B cell (primary cell): ENCODE results near the gene FCN1. TPM values are rescaled to one million over a fixed set of nuclear protein-coding genes. Genes with fewer than 3 reads are reported as not detected.

Experiments used
- ATAC-seq: fragments of 200-7000 bp; cut with Tn5 transposase; one replicate; pipeline ENCODE4 v1.10.0; 2021; ENCODE audit warnings: low read depth, mild to moderate bottlenecking, moderate number of reproducible peaks, moderate library complexity
- CTCF ChIA-PET: fragments of 350-600 bp; sonication (Branson Sonifier 250); formaldehyde crosslinking; loops from one replicate; lab custom pipeline; 2021; ENCODE audit warnings: antibody characterized with exemption, inconsistent platforms; lab: Charles Lee
- POLR2A ChIA-PET: fragments of 350-600 bp; sonication (Branson Sonifier 250); formaldehyde crosslinking; loops from one replicate; lab custom pipeline; 2021; ENCODE audit warnings: antibody characterized with exemption; lab: Charles Lee
- DNase-seq: peaks from one replicate; pipeline ENCODE4 v3.0.0; 2013
- H2AFZ ChIP-seq: 2 replicates; pipeline ENCODE4 v1.6.1; 2012; ENCODE audit warnings: mild to moderate bottlenecking, low read depth, low read length; ENCODE audit not compliant: insufficient read depth, poor library complexity, severe bottlenecking
- H3K27ac ChIP-seq, 2 donors: 1 replicate in 1 of 2; 2 replicates in 1 of 2; pipeline ENCODE4 v1.5.1; 2012 to 2013; ENCODE audit warnings: low read length in 2 of 2, mild to moderate bottlenecking in 2 of 2, moderate library complexity in 1 of 2
- H3K27me3 ChIP-seq, 4 experiments: fragments of 200-600 bp in 1 of 4; sonication (generic) in 1 of 4; replicated peaks in 1 of 4; 1 replicate in 2 of 4; 2 replicates in 2 of 4; pipeline versions ENCODE4 v1.6.1 to v1.7.0; 2013 to 2016; ENCODE audit warnings: low read length in 3 of 4, mild to moderate bottlenecking in 2 of 4, mixed read lengths in 1 of 4, moderate library complexity in 1 of 4; ENCODE audit not compliant: insufficient read depth in 4 of 4, control insufficient read depth in 3 of 4; ENCODE audit errors: control extremely low read depth in 1 of 4
- H3K36me3 ChIP-seq, 2 experiments: replicated peaks in 1 of 2; 1 replicate in 1 of 2; 2 replicates in 1 of 2; pipeline versions ENCODE4 v1.6.1 to v1.7.1; 2013; ENCODE audit warnings: low read length in 1 of 2; ENCODE audit not compliant: insufficient read depth in 2 of 2, control insufficient read depth in 1 of 2; ENCODE audit errors: control extremely low read depth in 1 of 2, extremely low read depth in 1 of 2
- H3K4me1 ChIP-seq, 2 donors: fragments of 200-600 bp in 1 of 2; sonication (generic) in 1 of 2; 1 replicate in 1 of 2; 2 replicates in 1 of 2; pipeline versions ENCODE4 v1.5.1 to v1.6.1; 2013 to 2017; ENCODE audit warnings: low read length in 2 of 2; ENCODE audit not compliant: control insufficient read depth in 2 of 2, insufficient read depth in 2 of 2
- H3K4me2 ChIP-seq: replicated peaks from 2 replicates; pipeline ENCODE3; 2012; ENCODE audit warnings: mild to moderate bottlenecking, low read depth, low read length; ENCODE audit not compliant: poor library complexity, severe bottlenecking
- H3K4me3 ChIP-seq, 5 experiments: fragments of 200-600 bp in 1 of 5; sonication (generic) in 1 of 5; 1 replicate in 3 of 5; 2 replicates in 2 of 5; pipeline versions ENCODE4 v1.5.1 to v1.7.0; 2011 to 2016; ENCODE audit warnings: low read length in 4 of 5, mild to moderate bottlenecking in 4 of 5, low read depth in 2 of 5, control low read depth in 1 of 5, moderate library complexity in 1 of 5; ENCODE audit not compliant: insufficient read depth in 1 of 5; ENCODE audit errors: control extremely low read depth in 1 of 5, extremely low read depth in 1 of 5
- H3K79me2 ChIP-seq: fragments of 200-600 bp; sonication (generic); one replicate; pipeline ENCODE4 v1.6.0; 2016; ENCODE audit warnings: low read length; ENCODE audit not compliant: control insufficient read depth, insufficient read depth
- H3K9ac ChIP-seq: fragments of 200-600 bp; sonication (generic); 2 replicates; pipeline ENCODE4 v1.6.1; 2017; ENCODE audit warnings: mild to moderate bottlenecking, low read length, moderate library complexity
- H3K9me3 ChIP-seq, 3 donors: one replicate each; pipeline versions ENCODE4 v1.6.1 to v1.7.1; 2013; ENCODE audit warnings: low read length in 2 of 3; ENCODE audit not compliant: control insufficient read depth in 2 of 3, insufficient read depth in 1 of 3; ENCODE audit errors: control extremely low read depth in 1 of 3
- H4K20me1 ChIP-seq: 2 replicates; pipeline ENCODE4 v1.6.0; 2012; ENCODE audit warnings: mild to moderate bottlenecking, low read length; ENCODE audit not compliant: insufficient read depth, control insufficient read depth, poor library complexity, severe bottlenecking
- H3K27ac Mint-ChIP-seq: one replicate; pipeline ENCODE4 v1.8.0; 2021; ENCODE audit warnings: mixed read lengths
- H3K27me3 Mint-ChIP-seq: one replicate; pipeline ENCODE4 v1.8.0; 2021; ENCODE audit warnings: mixed read lengths
- H3K4me1 Mint-ChIP-seq: one replicate; pipeline ENCODE4 v1.8.0; 2021; ENCODE audit warnings: mixed read lengths
- H3K4me3 Mint-ChIP-seq: one replicate; pipeline ENCODE4 v1.8.0; 2021; ENCODE audit warnings: mixed read lengths
- H3K9me3 Mint-ChIP-seq: one replicate; pipeline ENCODE4 v1.8.0; 2022; ENCODE audit warnings: mixed read lengths; ENCODE audit not compliant: insufficient read depth
- EZH2 ChIP-seq: IDR thresholded peaks from 2 replicates; pipeline ENCODE4 v1.6.1; 2012; ENCODE audit warnings: borderline replicate concordance, low read depth, mild to moderate bottlenecking, moderate library complexity, low read length; ENCODE audit not compliant: insufficient read depth, poor library complexity, severe bottlenecking
- whole genome bisulfite sequencing: methylation state at CpG from one replicate; pipeline ENCODE4 v1.1.5; 2013; ENCODE audit warnings: missing lambda C conversion rate; ENCODE audit not compliant: insufficient coverage; 5-methylcytosine and 5-hydroxymethylcytosine counted together
- intact Hi-C: fragments of 100-400 bp; cut with micrococcal nuclease; formaldehyde crosslinking; loops from one replicate; pipeline ENCODE4 v1.10.0; 2022
- polyA plus RNA-seq: library from polyadenylated mRNA; depleted of rRNA; stranded (reverse); fragments of >200 nt; gene quantifications from 2 replicates; pipeline ENCODE4 v1.2.3, GENCODE V29; 2012
- total RNA-seq, 2 donors: library from RNA; stranded (reverse); fragments of 120-200 nt in 1 of 2; gene quantifications; 1 replicate in 1 of 2; 2 replicates in 1 of 2; pipeline versions ENCODE4 v1.2.3 to v1.2.4, GENCODE V29; 2013 to 2022
- TF ChIP-seq, protein P1 (sequence below): fragments of 200-600 bp; IDR thresholded peaks from one replicate; pipeline ENCODE4 v1.8.0; 2022; ENCODE audit warnings: antibody characterized with exemption, mild to moderate bottlenecking

Gene FCN1
- total and polyA plus RNA-seq, 2 donors (not counting 1 experiment from before 2014, with no cell fraction given) = 2.2 to 20.6 TPM

DNA sequence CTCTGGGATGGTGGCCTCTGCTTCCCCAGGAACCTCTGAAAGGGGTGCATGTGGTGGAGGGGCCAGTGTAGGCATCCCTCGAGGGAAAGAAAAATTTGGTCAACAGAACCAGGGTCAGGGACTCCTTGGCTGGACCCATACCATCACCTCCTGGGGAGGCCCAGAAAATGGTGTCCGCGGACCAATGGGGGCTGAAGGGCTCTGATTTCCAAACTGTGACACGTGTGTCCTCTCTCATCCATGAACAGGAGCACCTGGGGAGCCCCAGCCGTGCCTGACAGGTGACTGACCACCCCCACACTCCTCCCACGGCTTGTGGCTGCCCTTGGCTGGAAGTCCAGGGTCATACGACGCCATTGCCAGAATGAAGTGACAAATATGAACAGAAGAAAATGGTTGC is 33.2 kb downstream of the FCN1 start:
- H3K79me2 ChIP-seq = no peaks in the 10 kb centered on the region
- H3K27ac ChIP-seq = no peak overlapping the region
- Mint-ChIP-seq H3K27me3 (peaks cover 17% of the 10 kb centered on the region), H3K9me3 (no peaks in the 10 kb centered on the region), H3K27ac (no peak overlapping the region), H3K4me1 (peaks cover 2% of the 10 kb centered on the region), H3K4me3 (no peak overlapping the region)
- H3K27me3 ChIP-seq = peaks cover 0 to 27% (median 5%) of the 10 kb centered on the region in 4 experiments
- intact Hi-C loops = no loop called here
- TF ChIP-seq, protein P1, sequence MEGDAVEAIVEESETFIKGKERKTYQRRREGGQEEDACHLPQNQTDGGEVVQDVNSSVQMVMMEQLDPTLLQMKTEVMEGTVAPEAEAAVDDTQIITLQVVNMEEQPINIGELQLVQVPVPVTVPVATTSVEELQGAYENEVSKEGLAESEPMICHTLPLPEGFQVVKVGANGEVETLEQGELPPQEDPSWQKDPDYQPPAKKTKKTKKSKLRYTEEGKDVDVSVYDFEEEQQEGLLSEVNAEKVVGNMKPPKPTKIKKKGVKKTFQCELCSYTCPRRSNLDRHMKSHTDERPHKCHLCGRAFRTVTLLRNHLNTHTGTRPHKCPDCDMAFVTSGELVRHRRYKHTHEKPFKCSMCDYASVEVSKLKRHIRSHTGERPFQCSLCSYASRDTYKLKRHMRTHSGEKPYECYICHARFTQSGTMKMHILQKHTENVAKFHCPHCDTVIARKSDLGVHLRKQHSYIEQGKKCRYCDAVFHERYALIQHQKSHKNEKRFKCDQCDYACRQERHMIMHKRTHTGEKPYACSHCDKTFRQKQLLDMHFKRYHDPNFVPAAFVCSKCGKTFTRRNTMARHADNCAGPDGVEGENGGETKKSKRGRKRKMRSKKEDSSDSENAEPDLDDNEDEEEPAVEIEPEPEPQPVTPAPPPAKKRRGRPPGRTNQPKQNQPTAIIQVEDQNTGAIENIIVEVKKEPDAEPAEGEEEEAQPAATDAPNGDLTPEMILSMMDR = no peak
- TF ChIP-seq EZH2 = no peak
- no peaks in the 10 kb centered on the region for H3K9me3 ChIP-seq
- DNase-seq (no peak), ATAC-seq (no peak)
- ChIA-PET CTCF (no interaction called here), POLR2A (no interaction called here)
- H4K20me1 ChIP-seq = no peaks in the 10 kb centered on the region
- no peak overlapping the region for H3K4me3 ChIP-seq
- no peaks in the 10 kb centered on the region for H3K36me3 ChIP-seq
- no peak overlapping the region for H3K9ac ChIP-seq
- H2AFZ ChIP-seq = no peak overlapping the region
- WGBS = 88% methylated on average over 8 of the region's 8 CpGs
- H3K4me1 ChIP-seq = peaks cover 0 to 4% of the 10 kb centered on the region in 2 donors
- no peak overlapping the region for H3K4me2 ChIP-seq

DNA sequence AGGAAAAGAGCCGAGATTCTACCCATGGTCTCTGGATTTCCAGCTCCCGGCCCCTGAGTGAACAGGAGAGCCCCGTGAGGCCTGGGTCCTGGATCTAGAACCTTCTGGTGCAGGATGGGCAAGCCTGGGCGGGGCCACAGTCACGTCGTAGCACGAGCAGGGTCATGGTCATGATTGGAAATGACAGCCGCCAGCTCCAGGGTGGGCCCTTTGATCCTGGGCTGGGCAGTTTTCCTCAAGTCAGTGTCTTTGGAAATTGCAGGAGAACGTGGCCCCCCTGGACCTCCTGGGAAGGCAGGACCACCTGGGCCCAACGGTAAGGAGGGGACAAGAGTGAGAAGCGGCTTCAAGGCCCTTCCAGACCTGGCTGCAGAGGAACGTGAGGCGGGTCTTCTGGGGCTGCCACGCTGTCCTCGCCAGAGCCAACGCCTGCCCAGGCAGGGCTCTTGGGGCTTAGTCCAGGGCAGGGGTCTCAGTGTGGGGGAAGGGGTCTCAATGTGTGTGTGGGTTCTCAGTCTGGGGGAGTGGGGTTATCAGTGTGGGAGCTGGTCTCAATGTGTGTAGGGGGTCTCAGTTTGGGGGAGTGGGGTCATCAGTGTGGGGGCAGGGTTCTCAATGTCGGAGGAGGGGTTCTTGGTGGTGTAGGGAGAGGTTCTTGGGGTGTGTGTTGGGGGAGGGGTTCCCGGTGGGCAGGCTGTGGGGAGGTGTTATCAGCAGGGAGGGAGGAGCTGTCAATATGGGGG is 34.5 kb downstream of the FCN1 start:
- Mint-ChIP-seq H3K4me3 (no peak overlapping the region), H3K27me3 (peaks cover 17% of the 10 kb centered on the region), H3K9me3 (no peaks in the 10 kb centered on the region), H3K27ac (no peak overlapping the region), H3K4me1 (peaks cover 2% of the 10 kb centered on the region)
- peaks cover 0 to 4% of the 10 kb centered on the region in 2 donors for H3K4me1 ChIP-seq
- POLR2A ChIA-PET = no interaction called here
- peaks cover 0 to 27% (median 5%) of the 10 kb centered on the region in 4 experiments for H3K27me3 ChIP-seq
- no peak overlapping the region for H2AFZ ChIP-seq
- CTCF ChIA-PET = no interaction called here
- TF ChIP-seq, protein P1 = no peak
- TF ChIP-seq EZH2 = no peak
- no peaks in the 10 kb centered on the region for H4K20me1 ChIP-seq
- H3K9me3 ChIP-seq = no peaks in the 10 kb centered on the region
- no peaks in the 10 kb centered on the region for H3K36me3 ChIP-seq
- intact Hi-C loops = no loop called here
- no peak for DNase-seq
- no peak overlapping the region for H3K9ac ChIP-seq
- 95% methylated on average over 18 of the region's 18 CpGs for WGBS
- no peak overlapping the region for H3K27ac ChIP-seq
- H3K4me3 ChIP-seq = no peak overlapping the region
- no peaks in the 10 kb centered on the region for H3K79me2 ChIP-seq
- no peak for ATAC-seq
- no peak overlapping the region for H3K4me2 ChIP-seq
